Dedifferentiated amniotic fluid mesenchymal stem cell (primary cell): Measurements from ENCODE around the gene SNHG17.

Source experiments
- DNase-seq: peaks from one replicate; pipeline ENCODE4 v3.0.0-alpha.2; 2016; ENCODE audit errors: extremely low spot score

SNHG17 gene

GRCh38 chr20:38373898-38374297 lies 61.2 kb downstream of the SNHG17 start:
- DNase-seq = no peak

GRCh38 chr20:38373231-38373867 lies 61.8 kb downstream of the SNHG17 start:
- DNase-seq = no peak

GRCh38 chr20:38372806-38373205 lies 62.3 kb downstream of the SNHG17 start:
- DNase-seq = no peak
